Measurements from ENCODE around the gene HLF.
A peak's percentile ranks its signal among the peaks of the same experiment; 100 is the strongest.

The HLF gene

GRCh38 chr17:55360971-55361370 is 96.2 kb downstream of the HLF start:
- no peak for FAIRE-seq
- TF ChIP-seq CTCF (IDR thresholded peaks at IDR 0.05; ENCODE audit: insufficient read depth, missing control alignments): no peak
- DNase-seq (ENCODE audit: insufficient read length, low spot score): no peak

GRCh38 chr17:55363033-55363432 is 98.3 kb downstream of the HLF start:
- no peak for TF ChIP-seq CTCF (IDR thresholded peaks at IDR 0.05; ENCODE audit: insufficient read depth, missing control alignments)
- DNase-seq (ENCODE audit: insufficient read length, low spot score) (no peak), FAIRE-seq (no peak)

- no peak for DNase-seq (ENCODE audit: insufficient read length, low spot score)
- FAIRE-seq: peak; percentile 21
- no peak for TF ChIP-seq CTCF (IDR thresholded peaks at IDR 0.05; ENCODE audit: insufficient read depth, missing control alignments)
Observed at GRCh38 chr17:55366020-55366481, 101.3 kb downstream of the HLF start.

- DNase-seq (ENCODE audit: insufficient read length, low spot score) (no peak), FAIRE-seq (no peak)
- no peak for TF ChIP-seq CTCF (IDR thresholded peaks at IDR 0.05; ENCODE audit: insufficient read depth, missing control alignments)
Observed at GRCh38 chr17:55368706-55369105, 103.9 kb downstream of the HLF start.
